ENCODE data around the gene FAM186B. TPM values are rescaled to one million over a fixed set of nuclear protein-coding genes. Genes with fewer than 3 reads are reported as not detected.

FAM186B gene
- total and polyA plus RNA-seq, 8 donors = 0.18 to 7.0 (median 0.27) TPM; not detected in 4

- H3K4me1 ChIP-seq = peaks cover 22 to 28% (median 26%) of the 10 kb centered on the region in 4 donors
- no peaks in the 10 kb centered on the region for H3K9me3 ChIP-seq
- 62 to 82% (median 75%) methylated on average over 10 to 21 of the region's 21 CpGs for WGBS, 5 donors
- peaks cover 4 to 84% (median 36%) of the 10 kb centered on the region in 3 donors for H3K27me3 ChIP-seq
- TF ChIP-seq CTCF (IDR thresholded peaks at IDR 0.05) (no peak), POLR2AphosphoS5 (IDR thresholded peaks at IDR 0.05) (no peak), POLR2A (IDR thresholded peaks at IDR 0.05) (no peak), EP300 (IDR thresholded peaks at IDR 0.05) (no peak)
- H3K36me3 ChIP-seq = no peaks in the 10 kb centered on the region
- intact Hi-C loops (cut with DNase I; ENCODE audit: low total_unique reads) = no loop called here
- no peak overlapping the region for H3K27ac ChIP-seq
- DNase-seq = no peak
- no peak overlapping the region for H3K4me3 ChIP-seq
Measured at GRCh38 chr12:49540229-49541139, 65.0 kb downstream of the FAM186B start.

GRCh38 chr12:49539406-49540228, 65.8 kb downstream of the FAM186B start:
- Histone ChIP-seq H3K4me3 (peak overlapping the region; percentile 52 to 79 (median 65)), H3K27me3 (peaks cover 4 to 83% (median 36%) of the 10 kb centered on the region in 3 donors), H3K4me1 (peaks cover 22 to 28% (median 26%) of the 10 kb centered on the region in 4 donors), H3K27ac (no peak overlapping the region), H3K9me3 (no peaks in the 10 kb centered on the region), H3K36me3 (no peaks in the 10 kb centered on the region)
- TF ChIP-seq CTCF (IDR thresholded peaks at IDR 0.05) (no peak), POLR2AphosphoS5 (IDR thresholded peaks at IDR 0.05) (no peak), POLR2A (IDR thresholded peaks at IDR 0.05) (no peak)
- DNase-seq = peak in 1 of 2 donors; percentile 22
- intact Hi-C loops (cut with DNase I; ENCODE audit: low total_unique reads) = no loop called here
- 13 to 23% (median 15%) methylated on average over 26 to 47 of the region's 47 CpGs for WGBS, 5 donors

- Histone ChIP-seq H3K27ac (no peak within 1 kb of the TSS), H3K9me3 (no peaks in the 10 kb centered on the region), H3K27me3 (peaks cover 4 to 75% (median 33%) of the 10 kb centered on the region in 3 donors), H3K4me3 (peak within 1 kb of the TSS; percentile 52 to 79 (median 65)), H3K36me3 (no peaks in the 10 kb centered on the region), H3K4me1 (peaks cover 22 to 28% (median 26%) of the 10 kb centered on the region in 4 donors)
- intact Hi-C loops (cut with DNase I; ENCODE audit: low total_unique reads) = no loop called here
- TF ChIP-seq EP300 (IDR thresholded peaks at IDR 0.05) (no peak), POLR2A (IDR thresholded peaks at IDR 0.05) (no peak), POLR2AphosphoS5 (IDR thresholded peaks at IDR 0.05) (no peak), CTCF (IDR thresholded peaks at IDR 0.05) (no peak)
- DNase-seq = peak; percentile 86 to 94
- WGBS, 5 donors = 0 to 2% (median 1%) methylated on average over 7 to 107 of the region's 107 CpGs
Measured at GRCh38 chr12:49538510-49539403, 66.7 kb downstream of the FAM186B start, which contains the start of gene KCNH3. TSS of gene KCNH3 (plus strand) at chr12:49539030. CDS start at chr12:49539417, 387 bp downstream.
